GM21786 (cell line): ENCODE data around the gene IGSF9.

ENCODE experiments used
- ATAC-seq: cut with Tn5 transposase; IDR thresholded peaks from one replicate; pipeline ENCODE4 v1.9.1; 2021; ENCODE audit not compliant: unreplicated experiment

The IGSF9 gene, protein sequence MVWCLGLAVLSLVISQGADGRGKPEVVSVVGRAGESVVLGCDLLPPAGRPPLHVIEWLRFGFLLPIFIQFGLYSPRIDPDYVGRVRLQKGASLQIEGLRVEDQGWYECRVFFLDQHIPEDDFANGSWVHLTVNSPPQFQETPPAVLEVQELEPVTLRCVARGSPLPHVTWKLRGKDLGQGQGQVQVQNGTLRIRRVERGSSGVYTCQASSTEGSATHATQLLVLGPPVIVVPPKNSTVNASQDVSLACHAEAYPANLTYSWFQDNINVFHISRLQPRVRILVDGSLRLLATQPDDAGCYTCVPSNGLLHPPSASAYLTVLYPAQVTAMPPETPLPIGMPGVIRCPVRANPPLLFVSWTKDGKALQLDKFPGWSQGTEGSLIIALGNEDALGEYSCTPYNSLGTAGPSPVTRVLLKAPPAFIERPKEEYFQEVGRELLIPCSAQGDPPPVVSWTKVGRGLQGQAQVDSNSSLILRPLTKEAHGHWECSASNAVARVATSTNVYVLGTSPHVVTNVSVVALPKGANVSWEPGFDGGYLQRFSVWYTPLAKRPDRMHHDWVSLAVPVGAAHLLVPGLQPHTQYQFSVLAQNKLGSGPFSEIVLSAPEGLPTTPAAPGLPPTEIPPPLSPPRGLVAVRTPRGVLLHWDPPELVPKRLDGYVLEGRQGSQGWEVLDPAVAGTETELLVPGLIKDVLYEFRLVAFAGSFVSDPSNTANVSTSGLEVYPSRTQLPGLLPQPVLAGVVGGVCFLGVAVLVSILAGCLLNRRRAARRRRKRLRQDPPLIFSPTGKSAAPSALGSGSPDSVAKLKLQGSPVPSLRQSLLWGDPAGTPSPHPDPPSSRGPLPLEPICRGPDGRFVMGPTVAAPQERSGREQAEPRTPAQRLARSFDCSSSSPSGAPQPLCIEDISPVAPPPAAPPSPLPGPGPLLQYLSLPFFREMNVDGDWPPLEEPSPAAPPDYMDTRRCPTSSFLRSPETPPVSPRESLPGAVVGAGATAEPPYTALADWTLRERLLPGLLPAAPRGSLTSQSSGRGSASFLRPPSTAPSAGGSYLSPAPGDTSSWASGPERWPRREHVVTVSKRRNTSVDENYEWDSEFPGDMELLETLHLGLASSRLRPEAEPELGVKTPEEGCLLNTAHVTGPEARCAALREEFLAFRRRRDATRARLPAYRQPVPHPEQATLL

GRCh38 chr1:159945483-159946241 lies at the start of gene IGSF9:
Gene IGSF9, minus strand, starts transcription at chr1:159945613. Its CDS starts 2,159 bp downstream, at chr1:159943454.
- ATAC-seq: no peak

DNA sequence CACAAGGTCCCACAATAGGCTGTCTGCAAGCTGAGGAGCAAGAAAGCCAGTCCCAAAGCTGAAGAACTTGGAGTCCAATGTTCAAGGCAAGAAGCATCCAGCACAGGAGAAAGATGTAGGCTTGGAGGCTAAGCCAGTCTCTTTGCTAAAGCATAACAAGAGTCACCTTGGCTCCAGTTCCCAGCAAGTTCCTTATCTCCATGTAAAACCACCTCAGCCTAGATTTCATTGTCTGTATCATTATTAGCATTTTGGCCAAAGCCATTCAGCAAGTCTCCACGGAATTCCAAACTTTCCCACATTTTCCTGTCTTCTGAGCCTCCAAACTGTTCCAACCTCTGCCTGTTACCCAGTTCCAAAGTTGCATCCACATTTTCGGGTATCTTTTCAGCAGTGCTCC lies 49.5 kb upstream of the IGSF9 start:
- no peak for ATAC-seq

- ATAC-seq: no peak
Observed at GRCh38 chr1:159993911-159994310, 48.5 kb upstream of the IGSF9 start.

GRCh38 chr1:159992161-159992560 lies 46.7 kb upstream of the IGSF9 start:
- no peak for ATAC-seq

DNA sequence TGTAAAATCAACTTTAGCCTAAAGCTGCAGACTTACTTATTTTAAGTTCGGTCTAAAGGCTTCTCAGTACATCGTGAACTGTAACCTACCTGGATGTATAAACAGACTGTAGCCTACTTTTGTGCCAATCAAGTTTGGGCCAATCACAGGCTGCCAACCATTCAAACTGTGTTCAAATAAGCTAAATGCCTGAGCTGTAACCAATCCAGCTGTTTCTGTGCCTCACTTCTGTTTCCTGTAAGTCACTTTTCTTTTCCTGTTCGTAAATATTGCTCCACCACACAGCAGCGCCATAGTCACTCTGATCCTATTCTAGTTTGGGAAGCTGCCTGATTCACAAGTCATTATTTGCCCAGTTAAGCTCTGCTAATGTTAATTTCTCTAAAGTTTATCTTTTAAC lies 46.1 kb upstream of the IGSF9 start:
- no peak for ATAC-seq

DNA sequence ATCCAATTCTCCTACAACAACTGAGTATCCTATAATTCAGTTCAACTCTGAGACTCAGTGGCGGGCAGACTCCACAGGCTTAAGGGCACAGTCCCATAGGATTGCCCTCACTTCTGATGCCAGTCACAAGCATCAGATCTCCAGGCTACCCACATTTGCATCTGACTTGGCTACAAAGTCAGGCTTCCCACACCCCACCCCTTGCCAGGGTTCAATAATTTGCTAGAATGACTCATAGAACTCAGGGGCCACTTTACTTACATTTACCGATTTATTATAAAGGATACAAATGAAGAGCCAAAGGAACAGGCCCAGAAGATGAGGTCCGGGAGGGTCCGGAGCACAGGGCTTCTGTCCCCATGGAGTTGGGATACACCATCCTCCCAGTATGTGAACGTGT lies 44.6 kb upstream of the IGSF9 start:
- ATAC-seq: no peak

DNA sequence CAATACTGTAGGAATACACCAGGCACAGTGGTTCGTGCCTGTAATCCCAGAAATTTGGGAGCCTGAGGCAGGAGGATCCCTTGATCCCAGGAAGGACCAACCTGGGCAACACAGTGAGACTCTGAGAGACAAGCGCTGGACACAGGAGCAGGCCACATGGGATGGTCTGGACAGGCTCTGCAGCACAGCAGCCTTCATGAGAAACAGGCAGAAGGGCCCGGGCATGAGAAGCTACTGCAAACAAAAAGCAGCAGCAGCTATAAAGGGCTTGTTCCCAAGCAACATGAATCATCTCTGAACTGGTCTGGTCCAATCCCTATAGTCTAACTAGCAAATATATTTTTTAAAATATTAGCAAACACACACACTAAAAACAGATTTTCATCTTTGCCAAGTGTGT lies 44.2 kb upstream of the IGSF9 start:
- no peak for ATAC-seq

DNA sequence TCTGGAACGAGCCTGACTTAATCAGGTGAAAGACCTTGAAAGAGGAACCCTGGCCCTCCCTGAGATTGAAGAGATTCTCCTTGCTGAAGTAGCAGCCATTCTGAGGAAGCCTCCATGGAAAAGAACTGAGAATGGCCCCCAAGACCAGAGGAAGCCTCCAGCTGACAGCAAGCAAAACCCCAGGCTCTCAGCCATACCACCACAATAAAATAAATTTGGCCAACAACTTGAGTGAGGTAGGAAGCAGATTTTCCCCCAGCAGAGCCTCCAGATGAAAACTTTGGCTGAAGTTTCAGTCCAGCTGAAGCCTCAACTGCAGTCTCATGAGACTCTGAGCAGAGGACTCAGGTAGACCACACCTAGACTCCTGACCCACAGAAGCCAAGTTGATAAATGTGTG lies 42.6 kb upstream of the IGSF9 start:
- no peak for ATAC-seq

- ATAC-seq: no peak
Observed at GRCh38 chr1:159987186-159987585, 41.8 kb upstream of the IGSF9 start.

- no peak for ATAC-seq
Observed at GRCh38 chr1:159986531-159986930, 41.1 kb upstream of the IGSF9 start.

- ATAC-seq: no peak
Observed at GRCh38 chr1:159986093-159986492, 40.7 kb upstream of the IGSF9 start.

DNA sequence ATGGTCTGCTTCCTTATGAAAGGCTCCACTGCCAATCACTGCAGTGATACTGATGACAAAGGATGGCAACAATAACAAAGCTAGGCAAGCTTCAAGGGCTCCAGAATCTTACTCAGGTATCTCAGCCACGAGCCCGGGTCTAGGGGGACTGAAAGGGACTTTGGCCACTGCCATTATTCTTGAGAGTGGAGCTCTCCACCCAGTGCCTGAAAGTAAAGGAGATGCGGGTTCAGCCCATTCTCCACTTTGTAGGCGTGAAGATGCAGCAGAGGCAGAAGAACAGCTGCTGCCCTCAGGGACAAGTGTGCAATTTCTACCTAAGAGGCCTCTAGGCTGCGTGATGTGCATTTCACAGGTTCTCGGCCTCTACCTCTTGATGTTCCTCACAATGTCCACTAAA lies 40.1 kb upstream of the IGSF9 start:
- no peak for ATAC-seq

- ATAC-seq: no peak
Observed at GRCh38 chr1:159983681-159984080, 38.3 kb upstream of the IGSF9 start.

DNA sequence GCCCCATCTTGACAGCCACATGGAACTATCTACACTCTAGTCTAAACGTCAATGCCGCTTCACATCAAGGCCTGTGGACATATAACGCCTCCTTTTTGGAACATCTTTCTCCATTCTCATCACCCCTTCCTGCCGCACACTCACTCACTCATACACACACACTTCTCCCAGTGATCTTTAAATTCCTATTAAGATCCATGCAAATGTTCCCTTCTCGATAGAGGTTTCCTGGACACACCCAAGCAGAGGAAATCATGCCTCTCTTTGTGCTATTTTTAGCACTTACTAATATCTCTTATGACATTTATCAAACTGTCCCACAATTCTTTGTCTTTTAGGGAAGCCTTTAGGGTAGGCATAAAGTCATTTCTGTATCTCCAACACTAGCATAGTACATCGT lies 36.9 kb upstream of the IGSF9 start:
- ATAC-seq: no peak

DNA sequence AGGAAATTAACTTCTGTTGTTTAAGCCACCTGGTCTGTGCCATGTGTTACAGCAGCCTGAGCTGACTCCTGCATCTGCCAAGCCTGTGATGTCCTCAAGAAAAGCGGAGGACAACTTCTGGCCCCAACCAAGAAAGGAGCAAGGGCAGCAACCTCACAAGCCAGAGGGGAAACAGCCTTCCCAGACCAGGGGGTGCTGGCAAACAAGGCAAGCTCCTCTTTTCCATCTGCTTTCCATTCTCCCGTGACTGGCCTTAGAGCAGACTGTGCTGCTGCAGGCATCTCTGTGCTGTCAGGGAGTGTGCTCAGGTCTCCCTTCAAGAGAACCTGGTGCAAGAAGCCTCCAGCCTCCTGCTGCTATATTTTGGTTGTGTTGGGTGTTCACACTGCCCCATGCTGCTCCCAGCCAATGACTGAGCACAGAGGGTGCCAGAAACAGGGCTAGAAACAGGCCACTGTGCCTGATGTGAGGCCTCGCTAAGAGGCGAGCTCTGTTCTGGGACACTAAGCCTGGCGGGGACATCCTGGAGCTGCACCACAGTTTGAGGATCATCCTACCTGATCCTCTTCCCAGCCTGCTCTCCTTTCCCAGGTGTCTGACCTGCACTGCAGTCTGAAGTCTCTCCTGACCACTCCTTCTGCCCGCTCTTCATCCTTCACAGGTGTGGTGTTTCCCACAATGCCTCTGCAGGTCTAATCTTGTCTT lies 36.1 kb upstream of the IGSF9 start:
- ATAC-seq: no peak

DNA sequence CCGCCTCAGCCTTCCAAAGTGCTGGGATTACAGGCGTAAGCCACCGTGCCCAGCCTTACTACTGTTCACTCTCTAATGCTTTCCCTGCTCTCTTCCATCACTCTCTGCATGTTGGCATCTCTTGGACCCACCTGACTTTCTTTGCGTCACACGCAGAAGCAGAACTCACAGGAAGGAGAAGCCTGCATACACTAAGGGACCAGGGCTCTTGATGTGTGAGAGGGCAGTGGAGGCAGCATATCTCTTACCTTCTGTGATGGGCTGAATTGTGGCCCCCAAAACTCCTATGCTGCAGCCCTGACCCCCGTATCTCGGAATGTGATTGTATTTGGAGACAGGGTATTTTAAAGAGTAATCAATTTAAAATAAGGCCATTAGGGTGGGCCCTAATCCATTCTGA lies 35.4 kb upstream of the IGSF9 start:
- ATAC-seq: no peak

DNA sequence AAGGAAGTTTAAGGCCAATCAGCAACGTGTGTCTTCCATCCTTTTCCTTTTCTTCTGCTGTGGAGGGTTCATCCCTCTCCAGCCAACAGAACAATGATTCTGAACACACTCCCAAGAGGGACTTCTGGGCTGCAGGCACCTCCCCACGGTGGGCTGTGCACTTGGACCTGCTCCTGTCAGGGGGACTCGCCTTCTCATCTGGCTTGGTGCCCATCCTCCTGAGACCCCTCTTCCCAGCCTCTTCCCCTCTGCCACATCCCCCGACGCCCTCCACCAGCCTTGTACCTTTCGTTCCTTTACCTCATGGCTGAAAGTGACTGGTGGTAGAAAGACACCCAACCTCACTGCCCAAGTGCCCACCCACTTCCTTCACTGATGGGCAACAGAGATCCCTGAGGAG lies 34.7 kb upstream of the IGSF9 start:
- ATAC-seq: no peak

GRCh38 chr1:159979257-159979656 lies 33.8 kb upstream of the IGSF9 start:
- no peak for ATAC-seq

DNA sequence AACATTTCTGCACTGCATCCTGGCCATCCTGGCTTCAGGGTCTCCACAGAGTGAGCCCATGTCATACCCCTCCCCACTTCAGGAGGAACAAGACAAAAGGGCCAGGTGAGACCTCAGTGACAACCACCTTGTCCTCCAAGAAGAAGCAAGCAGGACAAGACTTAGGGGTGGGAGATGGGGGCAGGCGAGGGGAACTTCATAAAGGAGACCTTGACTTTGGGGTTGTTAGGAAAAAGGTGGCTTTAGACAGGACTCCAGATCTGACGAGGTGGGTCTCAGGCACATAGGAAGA lies 32.6 kb upstream of the IGSF9 start:
- no peak for ATAC-seq

- ATAC-seq: no peak
Observed at GRCh38 chr1:159977364-159978106, 32.1 kb upstream of the IGSF9 start.
